ENCODE results near the gene HHAT.

The HHAT gene

DNA sequence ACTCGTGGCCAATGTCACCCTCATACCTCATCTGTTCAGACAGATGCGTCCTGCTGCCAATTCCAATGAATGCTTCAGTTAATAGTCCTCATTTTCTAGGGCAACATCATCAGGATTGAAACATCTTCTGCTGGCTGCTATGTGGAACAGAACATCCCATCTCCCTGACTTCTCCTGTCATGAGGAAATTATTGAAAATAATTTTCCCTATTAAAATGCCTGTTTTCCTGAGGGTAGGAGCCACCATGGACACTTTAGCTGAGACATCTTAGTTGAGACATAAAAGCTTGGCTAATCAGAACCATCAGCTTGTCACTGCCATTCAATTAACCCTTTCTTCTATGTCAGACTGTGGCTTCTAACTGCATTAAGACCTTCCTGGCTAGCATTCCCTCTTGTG lies 396.1 kb downstream of the HHAT start:
- no peak overlapping the region for H3K4me3 ChIP-seq (ENCODE audit: low read depth, low read length)
- no peak for DNase-seq (ENCODE audit: low read depth)
- TF ChIP-seq, protein P1, sequence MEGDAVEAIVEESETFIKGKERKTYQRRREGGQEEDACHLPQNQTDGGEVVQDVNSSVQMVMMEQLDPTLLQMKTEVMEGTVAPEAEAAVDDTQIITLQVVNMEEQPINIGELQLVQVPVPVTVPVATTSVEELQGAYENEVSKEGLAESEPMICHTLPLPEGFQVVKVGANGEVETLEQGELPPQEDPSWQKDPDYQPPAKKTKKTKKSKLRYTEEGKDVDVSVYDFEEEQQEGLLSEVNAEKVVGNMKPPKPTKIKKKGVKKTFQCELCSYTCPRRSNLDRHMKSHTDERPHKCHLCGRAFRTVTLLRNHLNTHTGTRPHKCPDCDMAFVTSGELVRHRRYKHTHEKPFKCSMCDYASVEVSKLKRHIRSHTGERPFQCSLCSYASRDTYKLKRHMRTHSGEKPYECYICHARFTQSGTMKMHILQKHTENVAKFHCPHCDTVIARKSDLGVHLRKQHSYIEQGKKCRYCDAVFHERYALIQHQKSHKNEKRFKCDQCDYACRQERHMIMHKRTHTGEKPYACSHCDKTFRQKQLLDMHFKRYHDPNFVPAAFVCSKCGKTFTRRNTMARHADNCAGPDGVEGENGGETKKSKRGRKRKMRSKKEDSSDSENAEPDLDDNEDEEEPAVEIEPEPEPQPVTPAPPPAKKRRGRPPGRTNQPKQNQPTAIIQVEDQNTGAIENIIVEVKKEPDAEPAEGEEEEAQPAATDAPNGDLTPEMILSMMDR (IDR thresholded peaks at IDR 0.05; ENCODE audit: insufficient read depth, low read depth, low read length, missing control alignments), result no peak

All from GM12865 (cell line).